Right hindlimb (tissue), 1 donor: ENCODE measurements around the gene TRIO.

Experiments used
- DNase-seq: peaks from one replicate; pipeline ENCODE4 v3.0.0-alpha.2; 2018

The TRIO gene

GRCh38 chr5:14501353-14502293 lies 358.5 kb downstream of the TRIO start:
- DNase-seq = no peak

- DNase-seq = no peak
Observed at GRCh38 chr5:14502294-14502690, 359.1 kb downstream of the TRIO start.

- no peak for DNase-seq
Observed at GRCh38 chr5:14503017-14503680, 360.0 kb downstream of the TRIO start.

GRCh38 chr5:14503681-14504331 lies 360.7 kb downstream of the TRIO start:
- no peak for DNase-seq

- DNase-seq = no peak
Observed at GRCh38 chr5:14504332-14504727, 361.2 kb downstream of the TRIO start.

GRCh38 chr5:14504816-14505215 lies 361.7 kb downstream of the TRIO start:
- DNase-seq = no peak

- no peak for DNase-seq
Observed at GRCh38 chr5:14505310-14506139, 362.4 kb downstream of the TRIO start.

- DNase-seq = no peak
Observed at GRCh38 chr5:14506140-14506538, 363.0 kb downstream of the TRIO start.

GRCh38 chr5:14506661-14507060 lies 363.5 kb downstream of the TRIO start:
- no peak for DNase-seq

GRCh38 chr5:14507156-14507941 lies 364.2 kb downstream of the TRIO start:
- no peak for DNase-seq

- no peak for DNase-seq
Observed at GRCh38 chr5:14508046-14508445, 364.9 kb downstream of the TRIO start.

- no peak for DNase-seq
Observed at GRCh38 chr5:14509556-14509955, 366.4 kb downstream of the TRIO start.

- DNase-seq = no peak
Observed at GRCh38 chr5:14510156-14510734, 367.1 kb downstream of the TRIO start.

GRCh38 chr5:14510880-14511279 lies 367.7 kb downstream of the TRIO start:
- no peak for DNase-seq

GRCh38 chr5:14512574-14512973 lies 369.4 kb downstream of the TRIO start:
- no peak for DNase-seq

- no peak for DNase-seq
Observed at GRCh38 chr5:14513266-14513665, 370.1 kb downstream of the TRIO start.

GRCh38 chr5:14516901-14517300 lies 373.8 kb downstream of the TRIO start:
- no peak for DNase-seq

- DNase-seq = no peak
Observed at GRCh38 chr5:14518638-14519037, 375.5 kb downstream of the TRIO start.

GRCh38 chr5:14521748-14522147 lies 378.6 kb downstream of the TRIO start:
- DNase-seq = no peak

- DNase-seq = no peak
Observed at GRCh38 chr5:14522721-14523120, 379.6 kb downstream of the TRIO start.

- DNase-seq = no peak
Observed at GRCh38 chr5:14523243-14524034, 380.3 kb downstream of the TRIO start.
